ENCODE results near the gene LPCAT1. TPM values are rescaled to one million over a fixed set of nuclear protein-coding genes. Genes with fewer than 3 reads are reported as not detected.

LPCAT1 gene
- total RNA-seq, 1 experiment from 2014 or later, result 75.0 TPM

GRCh38 chr5:1443991-1444360 lies 79.8 kb downstream of the LPCAT1 start (continued):
- no peak for TF ChIP-seq TCF7L2 (IDR thresholded peaks at IDR 0.05; ENCODE audit: borderline replicate concordance, extremely low read depth, insufficient read depth, insufficient read length)

GRCh38 chr5:1443171-1443570 lies 80.6 kb downstream of the LPCAT1 start:
- TF ChIP-seq EZH2 (IDR thresholded peaks at IDR 0.05) (no peak), SRF (IDR thresholded peaks at IDR 0.05; ENCODE audit: low read depth) (no peak)
- Histone ChIP-seq H3K4me2 (ENCODE audit: low read length) (no peak overlapping the region), H3K4me1 (ENCODE audit: control insufficient read depth in 1 of 2, insufficient read depth in 2 of 2, low read length in 2 of 2) (no peaks in the 10 kb centered on the region), H3K79me2 (ENCODE audit: insufficient read depth, low read length) (no peaks in the 10 kb centered on the region), H3K27me3 (ENCODE audit: insufficient read depth, low read length) (no peaks in the 10 kb centered on the region), H3K4me3 (replicated peaks in 1 of 2; ENCODE audit: low read depth in 1 of 2, low read length in 2 of 2) (no peak overlapping the region), H3K9me2 (ENCODE audit: insufficient read depth) (no peaks in the 10 kb centered on the region), H3K27ac (ENCODE audit: low read depth, low read length) (no peak overlapping the region), H3K9ac (ENCODE audit: low read length) (no peak overlapping the region), H4K20me1 (ENCODE audit: insufficient read depth) (no peaks in the 10 kb centered on the region), H3K9me3 (ENCODE audit: control insufficient read depth in 1 of 2, insufficient read depth in 1 of 2, low read depth in 1 of 2, low read length in 2 of 2) (no peaks in the 10 kb centered on the region), H3K36me3 (ENCODE audit: control insufficient read depth in 1 of 2, insufficient read depth in 2 of 2, low read length in 2 of 2) (no peaks in the 10 kb centered on the region), H2AFZ (ENCODE audit: low read depth, low read length, poor library complexity, severe bottlenecking) (no peak overlapping the region)
- ChIA-PET POLR2A (no interaction called here), RAD21 (ENCODE audit: low non-redundant PET in 1 of 2, low total read pairs in 2 of 2, uncharacterized antibody in 2 of 2, unreplicated experiment in 2 of 2) (no interaction called here), CTCF (no interaction called here)
- ATAC-seq (no peak), DNase-seq (ENCODE audit: low read depth, low spot score) (no peak)
- intact Hi-C loops (cut with micrococcal nuclease), result no loop called here
- BruUV-seq (replicated peaks), result no TSS peak

DNA sequence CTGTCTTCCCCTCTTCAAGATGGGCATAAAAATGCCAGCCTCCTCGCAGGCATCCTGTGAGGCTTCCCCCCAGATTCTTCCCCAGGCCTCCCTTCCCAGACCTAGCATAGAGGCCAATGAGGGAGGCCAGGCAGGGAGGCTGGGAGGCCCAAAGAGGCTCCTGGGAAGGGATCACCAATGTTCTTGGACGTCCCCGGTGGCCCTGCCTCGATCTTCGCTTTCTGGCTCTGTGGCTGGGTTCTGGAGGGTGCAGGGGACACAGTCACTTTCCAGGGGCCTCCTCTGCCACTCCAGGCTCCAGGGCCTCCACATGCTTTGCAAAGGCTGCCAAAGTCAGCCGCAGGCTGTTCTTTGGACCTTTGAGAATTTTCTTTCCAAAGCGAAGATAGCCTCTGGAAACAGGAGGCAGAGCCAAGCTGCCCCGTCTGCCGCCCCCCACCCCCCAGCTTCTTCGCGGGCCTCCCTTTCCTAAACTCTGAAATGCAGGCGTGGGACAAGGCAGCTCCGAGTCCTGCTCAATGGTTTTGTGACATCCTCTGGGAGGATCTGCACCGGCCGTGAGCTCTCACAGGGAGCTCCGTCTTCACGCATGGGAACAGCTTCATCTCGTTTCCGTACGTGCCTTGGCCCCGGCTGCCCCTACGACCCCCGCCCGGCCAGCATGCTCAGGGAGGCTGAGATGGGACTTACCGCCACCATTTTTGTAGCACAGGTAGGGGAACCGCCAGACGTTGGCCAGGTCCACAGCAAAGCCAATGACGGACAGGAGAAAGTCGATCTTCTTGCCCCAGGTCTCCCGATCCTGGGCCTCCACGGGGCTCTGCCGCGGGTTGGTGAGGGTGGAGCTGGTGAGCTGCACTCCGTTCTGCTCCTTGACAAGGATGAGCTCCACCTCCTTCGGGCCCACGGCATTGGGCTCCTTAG lies 81.3 kb downstream of the LPCAT1 start:
- H3K9me3 ChIP-seq (ENCODE audit: control insufficient read depth in 1 of 2, insufficient read depth in 1 of 2, low read depth in 1 of 2, low read length in 2 of 2), result no peaks in the 10 kb centered on the region
- H3K4me1 ChIP-seq (ENCODE audit: control insufficient read depth in 1 of 2, insufficient read depth in 2 of 2, low read length in 2 of 2), result peaks cover 2 to 5% of the 10 kb centered on the region in 2 experiments
- POLR2A ChIA-PET, result no interaction called here
- TF ChIP-seq POLR2A (IDR thresholded peaks at IDR 0.05; ENCODE audit: borderline replicate concordance, extremely low read depth, insufficient read depth, insufficient read length) (no peak), EGR1 (IDR thresholded peaks at IDR 0.05; ENCODE audit: low read depth) (no peak), RAD21 (IDR thresholded peaks at IDR 0.05; ENCODE audit: low read depth) (no peak), TCF7L2 (IDR thresholded peaks at IDR 0.05; ENCODE audit: borderline replicate concordance, extremely low read depth, insufficient read depth, insufficient read length) (no peak), EZH2 (IDR thresholded peaks at IDR 0.05) (no peak), FOSL1 (IDR thresholded peaks at IDR 0.05; ENCODE audit: low read depth) (no peak), YY1 (IDR thresholded peaks at IDR 0.05; ENCODE audit: extremely low read depth, insufficient replicate concordance, low read depth, low read length) (no peak), ZFX (IDR thresholded peaks at IDR 0.05) (no peak), JUND (IDR thresholded peaks at IDR 0.05) (no peak), POLR2AphosphoS5 (IDR thresholded peaks at IDR 0.05; ENCODE audit: low read depth, low read length) (no peak), ELF1 (IDR thresholded peaks at IDR 0.05; ENCODE audit: borderline replicate concordance, low read depth) (no peak), CBX3 (IDR thresholded peaks at IDR 0.05; ENCODE audit: low read depth) (no peak), ZNF274 (IDR thresholded peaks at IDR 0.05; ENCODE audit: low read depth, low read length) (no peak)
- TF ChIP-seq, protein P1, sequence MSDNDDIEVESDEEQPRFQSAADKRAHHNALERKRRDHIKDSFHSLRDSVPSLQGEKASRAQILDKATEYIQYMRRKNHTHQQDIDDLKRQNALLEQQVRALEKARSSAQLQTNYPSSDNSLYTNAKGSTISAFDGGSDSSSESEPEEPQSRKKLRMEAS (IDR thresholded peaks at IDR 0.05), result no peak
- RAD21 ChIA-PET (ENCODE audit: low non-redundant PET in 1 of 2, low total read pairs in 2 of 2, uncharacterized antibody in 2 of 2, unreplicated experiment in 2 of 2), result no interaction called here
- H3K9ac ChIP-seq (ENCODE audit: low read length), result no peak overlapping the region
- no peaks in the 10 kb centered on the region for H3K79me2 ChIP-seq (ENCODE audit: insufficient read depth, low read length)
- H3K4me2 ChIP-seq (ENCODE audit: low read length), result no peak overlapping the region
- H3K36me3 ChIP-seq (ENCODE audit: control insufficient read depth in 1 of 2, insufficient read depth in 2 of 2, low read length in 2 of 2), result no peaks in the 10 kb centered on the region
- BruUV-seq (replicated peaks), result no TSS peak
- CTCF ChIA-PET, result no interaction called here
- DNase-seq (ENCODE audit: low read depth, low spot score), result no peak
- no peak overlapping the region for H3K27ac ChIP-seq (ENCODE audit: low read depth, low read length)
- H3K4me3 ChIP-seq (replicated peaks in 1 of 2; ENCODE audit: low read depth in 1 of 2, low read length in 2 of 2), result no peak overlapping the region
- no peaks in the 10 kb centered on the region for H3K9me2 ChIP-seq (ENCODE audit: insufficient read depth)
- intact Hi-C loops (cut with micrococcal nuclease), result no loop called here
- H4K20me1 ChIP-seq (ENCODE audit: insufficient read depth), result no peaks in the 10 kb centered on the region
- no peak for ATAC-seq
- no peaks in the 10 kb centered on the region for H3K27me3 ChIP-seq (ENCODE audit: insufficient read depth, low read length)
- H2AFZ ChIP-seq (ENCODE audit: low read depth, low read length, poor library complexity, severe bottlenecking), result no peak overlapping the region

Data from HCT116 (cell line).